MV-4-11 (cell line): ENCODE results near the gene NELL2.
"Not testable (repeated sequence)": the region's sequence is repeated elsewhere in the genome, so short reads cannot be mapped to it uniquely, and the experiment has no call there.

Experiments
- DNase-seq: peaks from one replicate; lab custom pipeline; 2025; lab: John Stamatoyannopoulos, UW

The NELL2 gene

GRCh38 chr12:44779766-44780165, 96.3 kb downstream of the NELL2 start:
- no peak for DNase-seq

GRCh38 chr12:44778863-44779262, 97.3 kb downstream of the NELL2 start:
- no peak for DNase-seq

- no peak for DNase-seq
These were observed 99.1 kb downstream of the NELL2 start for GRCh38 chr12:44777044-44777443.

- DNase-seq, result no peak
These were observed 100.2 kb downstream of the NELL2 start for GRCh38 chr12:44775901-44776300.

GRCh38 chr12:44774815-44775411, 101.2 kb downstream of the NELL2 start:
- no peak for DNase-seq

GRCh38 chr12:44771485-44772021, 104.6 kb downstream of the NELL2 start:
- DNase-seq, result no peak

GRCh38 chr12:44765796-44766195, 110.3 kb downstream of the NELL2 start:
- DNase-seq, result no peak

- no peak for DNase-seq
These were observed 113.1 kb downstream of the NELL2 start for GRCh38 chr12:44763021-44763420.

- no peak for DNase-seq
These were observed 116.8 kb downstream of the NELL2 start for GRCh38 chr12:44759289-44759688.

GRCh38 chr12:44750468-44750867, 125.6 kb downstream of the NELL2 start:
- no peak for DNase-seq

- DNase-seq, result no peak
These were observed 126.5 kb downstream of the NELL2 start for GRCh38 chr12:44749566-44749965.

- no peak for DNase-seq
These were observed 127.1 kb downstream of the NELL2 start for GRCh38 chr12:44748950-44749468.

GRCh38 chr12:44741292-44741980, 134.7 kb downstream of the NELL2 start:
- DNase-seq, result not testable (repeated sequence)

GRCh38 chr12:44738051-44738450, 138.1 kb downstream of the NELL2 start:
- no peak for DNase-seq

GRCh38 chr12:44728566-44728965, 147.5 kb downstream of the NELL2 start:
- no peak for DNase-seq

- DNase-seq, result no peak
These were observed 155.8 kb downstream of the NELL2 start for GRCh38 chr12:44720265-44720664.

GRCh38 chr12:44717612-44718011, 158.5 kb downstream of the NELL2 start:
- no peak for DNase-seq

- DNase-seq, result no peak
These were observed 159.4 kb downstream of the NELL2 start for GRCh38 chr12:44716711-44717110.

- DNase-seq, result no peak
These were observed 164.4 kb downstream of the NELL2 start for GRCh38 chr12:44711736-44712135.

GRCh38 chr12:44709166-44709565, 166.9 kb downstream of the NELL2 start:
- DNase-seq, result no peak

- DNase-seq, result no peak
These were observed 167.9 kb downstream of the NELL2 start for GRCh38 chr12:44708218-44708617.

GRCh38 chr12:44703182-44703910, 172.8 kb downstream of the NELL2 start:
- DNase-seq, result no peak

GRCh38 chr12:44697511-44697910, 178.6 kb downstream of the NELL2 start:
- DNase-seq, result no peak
